OCI-LY3 (cell line): ENCODE results near the gene ACOT7.

Source experiments
- CTCF ChIP-seq: fragments of 200-600, 300-600 bp; sonication (generic); IDR thresholded peaks from 2 replicates; pipeline ENCODE4 v1.5.1; 2014; ENCODE audit warnings: antibody characterized with exemption, low read length, low read depth
- EZH2phosphoT487 ChIP-seq: fragments of 200-600 bp; shearing (Covaris generic); IDR thresholded peaks from 2 replicates; pipeline ENCODE4 v1.6.1; 2018; ENCODE audit warnings: antibody characterized with exemption, mixed run types, low read depth

- TF ChIP-seq CTCF (no peak), EZH2phosphoT487 (no peak)
Observed at GRCh38 chr1:6288665-6289064, 104.9 kb downstream of the ACOT7 start.
